NCI-H1417 treated with DMSO at 0.1 percent for 48 hours (cell line): Measurements from ENCODE around the gene ITPA.
"Not testable (repeated sequence)": the region's sequence is repeated elsewhere in the genome, so short reads cannot be mapped to it uniquely, and the experiment has no call there.

Source experiments
- DNase-seq: peaks from one replicate; lab custom pipeline; 2025; lab: John Stamatoyannopoulos, UW

ITPA gene

DNA sequence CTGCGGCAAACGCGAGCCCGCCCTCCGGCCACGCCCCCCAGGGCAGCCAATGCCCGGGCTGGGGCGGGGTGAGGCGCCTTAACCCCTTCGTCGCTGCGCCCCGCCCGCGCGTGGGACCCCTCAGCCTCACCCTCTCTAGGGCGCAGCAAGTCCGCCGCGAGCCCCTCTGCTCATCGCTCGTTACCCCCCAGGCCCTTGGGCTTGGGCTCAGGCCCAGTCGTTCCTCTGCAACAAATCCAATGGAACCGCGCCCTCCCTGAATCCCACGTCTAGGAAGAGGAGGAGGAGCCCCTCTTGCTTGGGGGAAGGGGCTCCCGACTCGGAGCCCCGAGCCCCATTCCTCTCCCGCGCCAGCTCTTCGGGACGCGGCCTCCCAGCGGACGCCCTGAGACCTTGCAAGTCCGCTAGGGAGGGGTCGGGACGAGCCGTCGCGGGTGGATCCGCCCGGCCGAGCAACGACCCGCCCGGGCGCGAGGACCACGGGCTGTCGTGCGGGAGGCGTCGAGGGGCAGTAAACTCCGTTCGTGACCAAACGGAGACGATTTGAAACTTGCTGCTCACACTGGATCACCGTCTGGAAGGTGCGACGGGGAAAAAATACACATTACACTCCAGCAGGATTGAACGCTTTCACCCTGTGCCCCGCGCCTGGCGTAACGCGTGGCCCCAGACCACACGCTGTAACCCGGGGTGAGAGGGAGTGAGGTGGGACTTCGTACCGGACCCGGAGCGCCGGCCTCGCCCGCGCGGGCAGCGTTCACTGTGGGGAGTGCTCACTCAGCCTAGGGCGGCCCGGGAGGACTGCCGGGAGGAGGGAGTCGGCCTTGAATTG, 35.5 kb upstream of the ITPA start:
- DNase-seq = no peak

DNA sequence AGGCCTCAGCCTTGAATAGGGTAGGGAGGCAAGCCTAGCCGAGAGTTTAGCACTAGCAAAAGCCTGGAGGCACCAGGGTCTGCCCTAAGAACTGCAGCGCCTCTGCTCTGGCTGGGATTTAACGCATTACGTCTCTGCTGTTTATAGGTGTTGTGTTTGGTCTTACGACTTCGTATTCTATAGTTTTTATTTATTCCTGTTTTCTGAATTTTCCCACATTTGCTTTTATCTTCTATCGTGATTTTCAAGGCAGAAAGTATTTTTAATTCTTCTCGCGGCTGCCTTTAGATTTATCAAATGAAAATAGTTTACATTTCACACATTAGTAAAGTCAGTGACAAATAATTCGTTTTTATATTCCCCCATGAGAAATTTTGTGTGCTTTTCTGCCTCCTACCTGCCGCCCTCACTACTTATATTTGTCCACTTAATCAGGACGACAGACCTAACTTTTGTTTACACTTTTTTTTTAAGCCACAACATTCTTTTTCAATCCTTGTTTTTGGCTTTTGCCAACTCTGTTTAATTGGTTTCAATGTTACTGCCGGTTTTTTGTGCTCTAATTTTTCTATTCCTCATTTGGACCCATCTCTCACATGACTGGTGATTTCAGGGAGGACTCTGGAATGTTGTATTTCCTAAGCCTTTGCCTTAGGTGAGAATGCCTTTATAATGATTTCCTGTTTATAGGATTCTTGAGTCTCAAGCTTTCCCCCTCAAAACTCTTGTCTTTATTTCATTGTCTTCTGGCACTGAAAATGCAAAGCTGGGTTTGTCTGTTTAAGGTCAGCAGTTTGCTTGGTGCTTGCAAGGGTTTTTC, 34.6 kb upstream of the ITPA start:
- no peak for DNase-seq

GRCh38 chr20:3175270-3175669, 34.0 kb upstream of the ITPA start:
- no peak for DNase-seq

DNA sequence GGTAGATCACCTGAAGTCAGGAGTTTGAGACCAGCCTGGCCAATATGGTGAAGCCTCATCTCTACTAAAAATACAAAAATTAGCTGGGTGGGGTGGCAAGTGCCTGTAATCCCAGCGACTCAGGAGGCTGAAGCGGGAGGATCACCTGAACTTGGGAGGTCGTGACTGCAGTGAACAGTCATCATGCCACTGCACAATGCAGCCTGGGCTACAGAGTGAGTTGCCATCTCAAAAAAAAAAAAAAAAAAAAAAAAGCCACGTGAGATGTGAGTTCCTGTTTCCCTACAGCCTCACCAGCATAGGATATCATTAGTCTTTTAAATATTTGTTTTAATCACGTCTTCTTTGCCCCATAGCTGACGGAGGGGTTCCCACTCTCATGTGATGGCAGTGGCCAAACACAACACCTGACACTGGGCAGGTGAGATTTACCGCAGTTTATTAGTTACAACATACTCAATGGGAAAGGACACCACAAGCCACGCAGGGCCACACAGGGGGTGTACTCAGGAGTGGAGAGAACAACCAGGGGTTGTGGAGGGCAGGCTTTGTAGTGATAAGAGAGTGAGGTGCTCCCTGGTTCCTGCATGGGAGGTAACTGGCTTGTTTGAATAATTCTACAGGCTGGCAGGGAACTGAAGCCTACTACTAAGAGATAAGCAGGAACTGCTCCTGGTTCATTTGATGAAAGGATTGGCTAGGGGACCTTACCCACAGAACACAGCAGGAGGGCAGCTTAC, 31.4 kb upstream of the ITPA start:
- no peak for DNase-seq

DNA sequence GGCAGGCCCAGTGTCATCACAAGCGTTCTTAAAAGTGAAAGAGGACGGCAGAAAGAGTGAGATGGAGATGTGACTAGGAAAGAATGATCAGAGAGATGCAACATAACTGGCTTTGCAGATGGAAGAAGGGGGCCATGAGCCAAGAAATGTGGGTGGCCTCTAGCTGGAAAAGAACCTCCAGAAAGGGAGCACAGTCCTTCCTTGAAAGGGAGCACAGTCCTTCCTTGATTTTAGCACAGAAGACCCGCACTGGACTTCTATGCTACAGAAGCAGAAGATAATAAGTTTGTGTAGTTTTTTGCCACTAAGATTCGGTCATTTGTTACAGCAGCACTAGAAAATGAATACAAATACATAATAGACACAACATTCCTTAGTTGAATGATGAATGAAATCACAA, 29.0 kb upstream of the ITPA start:
- no peak for DNase-seq

- no peak for DNase-seq
These were observed 28.0 kb upstream of the ITPA start for GRCh38 chr20:3181270-3181669.

GRCh38 chr20:3182429-3182828, 26.9 kb upstream of the ITPA start:
- DNase-seq = not testable (repeated sequence)

DNA sequence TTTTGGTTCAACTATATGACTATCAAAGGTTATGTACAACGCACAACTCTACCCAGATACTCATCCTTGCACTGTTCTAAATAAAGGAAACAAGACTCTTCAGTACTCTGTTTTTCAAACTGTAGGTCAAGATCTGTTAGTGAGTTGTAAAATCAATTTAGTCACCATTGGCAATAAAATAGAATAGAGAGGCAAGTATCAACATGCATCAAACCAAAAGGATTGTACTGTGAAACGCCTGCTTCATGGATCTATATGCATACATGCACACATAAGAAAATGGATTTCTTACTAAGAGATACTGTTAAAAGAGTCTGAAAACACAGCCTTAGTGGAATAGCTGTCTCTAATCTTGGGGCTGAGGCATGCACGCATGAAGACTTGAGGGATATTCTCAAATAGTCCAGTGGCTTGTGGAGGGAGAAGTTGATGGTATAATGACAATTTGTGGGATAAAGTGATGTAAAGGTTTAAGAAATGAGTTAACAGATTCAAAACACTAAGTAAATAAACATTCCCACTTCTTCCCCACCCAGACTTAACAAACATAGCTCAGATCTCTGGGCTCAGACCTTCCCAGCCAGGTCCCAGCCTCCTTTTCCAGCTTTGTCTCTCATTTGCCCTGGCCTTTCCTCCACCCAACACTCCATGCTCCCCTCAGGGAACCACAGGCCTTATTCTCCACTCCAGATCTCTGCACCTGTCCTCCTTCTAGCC, 25.2 kb upstream of the ITPA start:
- DNase-seq = no peak

- not testable (repeated sequence) for DNase-seq
These were observed 21.4 kb upstream of the ITPA start for GRCh38 chr20:3187861-3188260.

- no peak for DNase-seq
These were observed 20.4 kb upstream of the ITPA start for GRCh38 chr20:3188823-3189413.

GRCh38 chr20:3189561-3190131, 19.7 kb upstream of the ITPA start:
- no peak for DNase-seq

DNA sequence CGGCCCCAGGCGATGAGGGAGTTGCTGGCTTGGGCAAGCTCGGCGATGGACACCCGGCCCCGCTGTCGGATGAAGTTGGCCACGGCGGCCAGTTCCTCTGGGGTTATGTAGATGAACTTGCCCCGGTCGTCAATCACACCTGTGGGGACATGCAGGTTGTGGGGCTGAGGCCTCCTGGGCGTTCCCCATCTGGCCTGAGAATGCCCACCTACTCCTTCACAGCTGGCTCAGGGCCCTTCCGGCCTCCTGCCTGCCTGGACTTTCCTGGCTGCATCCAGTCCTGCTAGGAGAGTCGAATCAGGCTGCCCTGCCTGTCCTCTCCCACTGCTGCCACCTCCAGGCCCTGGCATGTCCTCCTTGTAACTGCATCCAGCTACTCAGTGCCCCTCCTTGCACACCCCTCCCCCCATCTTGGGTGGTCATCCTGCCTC, 18.6 kb upstream of the ITPA start:
- DNase-seq = no peak

- DNase-seq = no peak
These were observed 16.9 kb upstream of the ITPA start for GRCh38 chr20:3192226-3193015.

GRCh38 chr20:3193806-3194616, 15.3 kb upstream of the ITPA start:
- DNase-seq = no peak

- DNase-seq = no peak
These were observed 14.5 kb upstream of the ITPA start for GRCh38 chr20:3194617-3195280.

- DNase-seq = no peak
These were observed 13.6 kb upstream of the ITPA start for GRCh38 chr20:3195590-3196237.

DNA sequence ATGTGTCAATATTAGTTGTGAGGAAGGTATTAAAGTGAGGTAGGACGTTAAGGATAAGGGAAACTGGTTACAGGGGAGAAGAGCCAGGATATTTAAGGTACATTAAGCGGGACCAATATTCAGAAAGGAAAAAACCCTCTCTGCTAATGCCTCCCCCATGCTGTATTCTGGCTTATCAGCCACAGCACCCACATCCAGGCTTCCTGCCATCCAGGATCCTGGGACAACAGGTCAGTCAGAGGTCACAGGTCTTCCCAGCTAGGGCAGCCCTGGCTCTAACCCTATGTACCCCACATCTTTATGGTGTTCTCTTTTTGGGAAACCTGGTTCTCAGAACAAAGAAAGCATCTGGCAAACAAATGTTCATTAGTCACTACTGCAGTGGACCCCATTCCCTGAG, 10.1 kb upstream of the ITPA start:
- no peak for DNase-seq
